ENCODE data around the gene SMAD7.
A peak's percentile ranks its signal among the peaks of the same experiment; 100 is the strongest.

The SMAD7 gene

DNA sequence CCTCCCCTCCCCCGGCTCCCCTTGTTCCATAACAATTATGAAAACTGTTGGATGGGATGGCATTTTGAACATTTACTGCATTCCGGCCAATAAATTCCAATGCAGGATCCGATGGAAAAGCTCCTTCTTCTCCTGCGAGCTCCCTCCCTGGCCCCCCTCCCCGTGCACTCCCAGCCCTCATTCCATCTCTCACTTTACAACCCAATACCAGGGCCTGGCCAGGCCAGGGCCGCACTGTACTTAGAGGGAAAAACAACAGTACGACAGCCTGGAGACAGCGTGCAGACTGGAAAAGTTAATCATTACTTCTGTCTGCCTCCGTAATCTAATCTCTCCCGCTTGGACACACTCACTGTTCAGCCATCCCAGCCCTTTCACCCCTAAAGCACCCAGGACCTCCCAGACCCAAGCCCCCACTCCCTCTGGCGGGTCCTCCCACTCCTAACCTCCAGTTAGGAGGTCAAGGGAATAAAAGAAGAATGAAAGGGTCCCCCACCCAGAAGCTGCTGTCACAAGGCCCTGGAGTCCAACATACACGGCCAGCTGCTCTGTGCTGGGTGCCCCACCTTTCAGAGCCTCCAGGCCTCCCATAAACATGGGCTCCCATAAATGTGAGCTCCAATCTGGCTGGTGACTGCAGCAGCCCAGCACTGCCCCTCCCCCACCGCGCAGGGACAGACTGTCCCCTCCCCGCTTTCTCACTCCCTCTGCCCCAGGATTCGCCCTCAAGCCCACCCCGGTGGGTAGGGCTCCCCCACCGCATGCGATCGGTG, 20.6 kb downstream of the SMAD7 start:
- no peak for DNase-seq (ENCODE audit: low spot score)

- DNase-seq (ENCODE audit: low spot score), result no peak
Measured at GRCh38 chr18:48929212-48929612, 21.6 kb downstream of the SMAD7 start.

- DNase-seq (ENCODE audit: low spot score), result no peak
Measured at GRCh38 chr18:48928787-48929186, 22.0 kb downstream of the SMAD7 start.

DNA sequence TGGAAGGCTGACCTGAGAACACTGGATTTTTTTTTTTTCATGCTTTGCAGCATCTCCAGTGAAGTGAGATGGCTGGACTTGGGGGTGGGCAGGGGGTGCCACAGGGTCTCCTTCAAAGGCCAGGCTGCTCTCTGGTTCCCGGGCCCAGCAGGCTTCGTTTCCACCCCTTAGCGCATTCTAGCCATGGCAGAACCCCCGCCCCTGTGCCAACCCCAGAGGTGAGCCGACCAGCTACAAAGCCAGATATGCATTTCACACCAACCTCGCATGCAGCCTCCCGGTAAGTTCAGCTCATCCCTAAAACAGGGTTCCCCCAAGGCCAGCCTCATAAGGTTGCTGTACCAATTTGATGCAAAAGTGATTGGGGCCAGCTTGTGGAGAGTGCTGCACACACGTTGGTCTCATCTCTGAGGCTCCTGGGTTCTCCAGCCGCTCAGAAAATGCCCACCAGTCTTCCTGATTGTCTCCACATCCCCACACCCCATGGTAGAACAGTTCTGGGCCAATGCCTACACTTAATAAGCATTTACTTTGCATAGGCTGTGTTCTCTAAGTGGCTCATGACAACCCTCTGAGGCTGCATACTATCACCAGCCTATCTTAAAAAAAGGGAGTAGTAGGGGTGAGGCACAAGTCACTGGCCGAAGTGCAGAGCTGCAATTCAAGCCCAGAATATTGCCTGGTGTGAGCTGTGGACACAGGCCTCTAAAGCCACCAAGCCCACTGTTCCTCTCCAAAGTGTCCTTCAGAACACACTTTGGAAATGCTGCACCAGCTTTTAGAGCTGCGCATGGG, 23.3 kb downstream of the SMAD7 start:
- no peak for DNase-seq (ENCODE audit: low spot score)

DNA sequence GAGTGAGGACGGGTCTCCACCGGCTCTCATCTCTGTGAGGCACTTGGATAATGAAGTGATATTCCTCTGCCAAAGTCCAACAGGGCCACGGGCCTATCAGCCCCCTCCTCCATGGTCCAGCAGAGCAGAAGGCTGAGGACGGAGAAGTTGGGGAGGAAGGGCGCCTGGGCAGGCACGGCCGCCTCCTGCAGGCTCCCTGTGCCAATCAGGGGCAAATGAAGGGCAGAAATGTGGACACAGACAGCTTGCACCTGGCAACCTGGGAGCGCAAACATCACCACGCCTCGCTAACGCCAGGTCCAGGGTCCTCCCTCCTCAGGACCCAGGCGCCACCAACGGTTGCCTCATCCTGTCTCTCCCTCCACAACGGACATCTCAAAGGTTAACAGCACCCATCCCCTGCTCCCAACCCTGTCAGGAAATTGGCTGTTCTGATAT, 24.3 kb downstream of the SMAD7 start:
- no peak for DNase-seq (ENCODE audit: low spot score)

DNA sequence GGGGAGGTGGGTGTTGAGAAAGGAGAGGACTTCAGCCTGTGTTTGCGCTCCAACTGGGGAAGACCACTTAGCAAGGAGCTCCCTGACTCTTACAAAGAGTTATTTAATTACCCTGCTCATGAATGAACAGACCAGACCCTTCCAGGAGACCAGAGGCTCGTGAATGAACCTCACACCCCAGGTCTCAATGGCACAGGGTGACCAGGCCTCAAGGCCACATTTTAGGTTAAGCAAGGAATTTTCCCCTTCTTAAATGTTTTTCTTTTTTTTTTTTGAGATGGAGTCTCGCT, 25.3 kb downstream of the SMAD7 start:
- no peak for DNase-seq (ENCODE audit: low spot score)

DNA sequence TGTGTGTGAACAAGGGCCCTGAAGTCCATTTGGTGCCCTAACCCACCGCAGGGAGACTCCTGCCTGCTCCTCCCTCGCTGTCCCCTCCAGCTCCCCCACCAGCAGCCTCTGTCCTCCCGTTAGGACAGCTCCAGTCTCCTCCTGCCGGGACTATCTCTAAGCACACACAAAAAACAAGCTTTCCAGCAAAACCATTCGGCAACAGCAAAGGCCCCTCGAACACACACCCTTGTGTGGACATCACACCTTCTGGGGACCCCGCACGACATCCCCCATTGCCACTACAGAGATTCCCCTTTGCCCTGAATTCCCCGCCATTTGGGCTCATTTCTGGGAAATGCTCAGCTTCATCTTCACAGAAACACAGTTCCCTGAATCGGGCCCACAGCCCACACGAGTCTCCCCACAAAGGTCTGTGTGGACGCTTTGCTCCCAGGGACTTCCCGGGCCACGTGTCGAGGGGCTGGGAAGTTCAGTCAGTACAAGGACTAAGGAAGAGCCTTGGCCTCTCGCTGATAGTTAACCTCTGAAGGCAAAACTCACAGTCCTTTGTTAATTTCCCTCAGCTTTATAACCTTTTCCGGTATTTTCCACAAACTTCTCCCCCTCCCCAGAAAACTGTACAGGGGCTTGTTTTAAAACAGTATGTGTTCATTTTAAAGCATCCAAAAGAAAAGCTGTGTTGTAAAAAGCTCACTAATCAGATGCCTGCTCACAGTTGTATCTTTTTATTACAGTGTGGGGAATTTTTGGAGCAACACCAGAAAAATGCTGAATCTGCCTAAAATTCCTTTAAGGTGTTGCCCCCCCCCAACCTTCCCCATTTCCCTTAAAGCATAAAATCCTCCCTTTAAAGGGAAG, 25.9 kb downstream of the SMAD7 start:
- DNase-seq (ENCODE audit: low spot score), result no peak

DNA sequence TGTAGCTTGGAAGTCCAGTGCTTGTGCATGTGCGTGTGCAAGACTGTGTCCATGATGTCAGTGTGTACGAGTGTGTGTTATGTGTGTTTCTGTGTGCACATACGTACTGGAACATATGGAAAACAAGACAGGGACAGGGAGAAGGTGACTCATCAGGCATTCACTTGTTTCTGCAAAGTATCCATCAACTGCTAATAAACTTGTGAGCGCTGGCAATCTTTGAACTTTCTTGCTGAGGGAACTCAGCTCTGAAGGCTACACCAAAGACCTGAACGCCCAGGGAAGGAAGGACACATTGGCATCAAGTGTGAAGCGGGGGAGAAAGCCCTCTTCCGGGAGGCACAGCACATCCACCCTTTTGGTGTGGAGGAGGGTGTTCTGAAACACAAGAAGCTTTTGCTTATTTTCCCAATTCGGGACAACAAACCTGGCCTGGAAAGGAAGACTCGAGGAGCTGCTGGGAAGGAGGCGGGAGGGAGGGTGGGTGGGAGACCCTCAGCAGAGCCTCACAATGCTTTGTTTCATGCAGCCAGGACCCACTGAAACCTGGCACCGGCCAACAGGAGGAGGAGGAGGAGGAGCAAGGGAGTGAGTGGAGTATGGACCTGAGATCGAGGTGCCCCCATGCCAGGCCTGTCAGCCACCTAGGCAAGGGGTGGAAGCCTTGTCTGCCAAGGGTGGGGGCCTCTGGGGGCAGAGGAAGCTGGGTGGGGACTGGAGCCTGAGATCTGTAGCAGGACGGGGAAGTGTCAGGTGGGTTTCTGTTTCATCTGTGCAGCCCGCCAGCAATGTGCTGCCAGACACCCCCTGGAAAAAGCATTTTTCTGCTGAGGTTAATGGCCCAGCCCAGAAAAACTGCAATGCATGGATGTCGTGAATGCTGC, 26.8 kb downstream of the SMAD7 start:
- no peak for DNase-seq (ENCODE audit: low spot score)

- peak; percentile 75 for DNase-seq (ENCODE audit: low spot score)
Measured at GRCh38 chr18:48922801-48923730, 27.7 kb downstream of the SMAD7 start.

DNA sequence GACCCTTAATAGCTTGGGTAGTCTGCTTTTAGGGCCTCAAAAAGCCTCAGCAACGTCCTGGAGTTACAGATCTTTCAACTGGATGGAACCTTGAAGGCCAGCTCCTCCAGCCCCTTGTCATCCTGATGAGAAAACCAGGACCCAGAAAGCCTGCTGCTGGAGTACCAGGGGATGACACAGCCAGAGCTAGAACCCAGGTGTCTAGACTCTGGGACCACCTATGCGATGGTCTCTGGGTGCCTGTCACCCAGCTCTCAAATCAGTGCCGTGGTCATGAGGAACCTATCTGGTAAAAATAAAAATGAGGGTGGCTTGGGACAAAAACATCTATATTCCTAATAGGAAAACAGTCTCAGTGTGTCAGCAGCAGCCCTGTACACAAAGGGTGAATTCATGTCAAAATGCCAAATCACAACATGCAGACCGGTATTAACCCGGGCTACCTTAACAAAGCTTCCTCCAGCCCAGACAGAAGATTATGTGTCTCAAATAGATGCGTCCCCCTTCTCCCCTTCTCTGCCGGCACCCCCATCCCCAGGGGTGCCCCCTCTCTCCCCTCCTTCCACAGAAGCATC, 28.5 kb downstream of the SMAD7 start:
- DNase-seq (ENCODE audit: low spot score), result peak; percentile 63

DNA sequence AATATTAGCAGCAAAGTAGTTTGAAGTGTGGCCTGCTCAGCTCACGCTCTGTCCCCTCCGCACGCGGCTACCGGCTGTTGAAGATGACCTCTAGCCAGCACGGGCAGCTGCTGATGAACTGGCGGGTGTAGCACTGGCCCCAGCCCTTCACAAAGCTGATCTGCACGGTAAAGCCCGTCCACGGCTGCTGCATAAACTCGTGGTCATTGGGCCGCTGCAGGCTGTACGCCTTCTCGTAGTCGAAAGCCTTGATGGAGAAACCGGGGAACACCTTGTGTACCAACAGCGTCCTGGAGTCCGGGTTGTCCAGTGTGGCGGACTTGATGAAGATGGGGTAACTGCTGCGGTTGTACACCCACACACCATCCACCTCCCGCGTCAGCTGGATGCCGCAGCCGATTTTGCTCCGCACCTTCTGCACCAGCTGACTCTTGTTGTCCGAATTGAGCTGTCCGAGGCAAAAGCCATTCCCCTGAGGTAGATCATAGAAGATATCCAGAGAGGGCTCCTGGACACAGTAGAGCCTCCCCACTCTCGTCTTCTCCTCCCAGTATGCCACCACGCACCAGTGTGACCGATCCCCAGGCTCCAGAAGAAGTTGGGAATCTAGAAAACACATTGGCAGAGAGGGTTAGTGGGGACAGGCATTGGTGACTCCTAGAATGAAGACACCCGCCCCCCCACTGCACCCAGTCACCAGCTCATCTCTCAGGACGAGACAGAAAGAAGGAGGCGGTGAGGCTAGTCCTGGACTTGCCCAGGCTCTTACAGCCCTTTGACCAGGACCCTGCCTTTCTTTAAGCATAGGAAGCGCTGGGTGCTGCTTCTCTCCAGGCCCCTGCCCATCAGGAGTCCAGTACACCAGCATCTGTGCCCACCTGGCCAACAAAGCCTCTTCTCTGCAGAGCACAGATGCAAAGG, 29.2 kb downstream of the SMAD7 start:
- peak; percentile 60 for DNase-seq (ENCODE audit: low spot score)

DNA sequence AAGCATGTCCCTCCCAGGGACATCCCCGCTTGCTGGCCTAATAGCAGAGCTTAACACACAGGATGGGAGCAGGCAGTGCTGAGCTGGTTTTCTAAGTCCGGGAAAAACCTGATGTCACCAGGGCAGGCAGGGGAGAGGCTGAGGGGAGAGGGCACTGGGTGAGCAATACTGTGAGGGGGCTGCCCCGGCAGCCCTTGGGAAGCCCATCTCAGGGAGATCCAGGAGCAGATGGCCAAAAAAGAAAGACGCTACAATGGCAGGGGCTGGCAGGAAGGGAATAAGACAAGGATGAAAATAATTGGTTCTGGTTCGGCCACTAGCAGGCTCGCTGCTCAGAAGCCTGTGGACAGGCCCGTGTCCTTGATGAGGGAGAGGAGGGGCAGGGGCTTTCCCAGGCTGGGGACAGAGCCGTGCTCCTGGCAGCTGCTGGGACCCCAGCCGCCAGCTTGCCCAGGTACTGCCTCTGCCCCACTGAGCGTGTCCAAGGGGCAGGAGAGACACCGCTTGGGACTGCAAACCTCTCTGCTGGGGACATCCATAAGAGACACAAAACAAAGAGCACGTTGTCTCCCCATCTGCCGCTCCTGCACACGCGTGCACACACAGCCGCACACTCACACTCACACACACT, 30.2 kb downstream of the SMAD7 start:
- peak; percentile 49 for DNase-seq (ENCODE audit: low spot score)

DNA sequence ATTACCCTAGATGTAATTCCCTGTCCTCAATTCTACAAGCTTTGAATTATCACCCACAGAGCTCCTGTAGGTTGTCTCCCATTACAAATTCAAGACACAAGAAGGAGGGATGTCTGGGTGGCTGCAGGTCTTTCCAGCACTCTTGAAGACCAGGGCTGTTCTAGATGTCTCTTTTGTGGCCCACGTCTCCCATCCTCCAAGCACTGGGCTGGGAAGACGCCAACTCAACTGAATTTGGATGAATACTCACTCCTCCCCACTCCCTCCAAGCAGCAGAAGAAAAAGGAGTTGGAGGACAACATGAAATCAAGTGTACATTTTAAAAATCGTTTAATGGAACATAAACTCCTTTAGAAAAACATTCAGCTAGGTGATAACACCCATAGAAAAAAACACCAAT, 31.2 kb downstream of the SMAD7 start:
- DNase-seq (ENCODE audit: low spot score), result peak; percentile 45

GRCh38 chr18:48918660-48919456, 31.9 kb downstream of the SMAD7 start:
- peak; percentile 51 for DNase-seq (ENCODE audit: low spot score)

DNA sequence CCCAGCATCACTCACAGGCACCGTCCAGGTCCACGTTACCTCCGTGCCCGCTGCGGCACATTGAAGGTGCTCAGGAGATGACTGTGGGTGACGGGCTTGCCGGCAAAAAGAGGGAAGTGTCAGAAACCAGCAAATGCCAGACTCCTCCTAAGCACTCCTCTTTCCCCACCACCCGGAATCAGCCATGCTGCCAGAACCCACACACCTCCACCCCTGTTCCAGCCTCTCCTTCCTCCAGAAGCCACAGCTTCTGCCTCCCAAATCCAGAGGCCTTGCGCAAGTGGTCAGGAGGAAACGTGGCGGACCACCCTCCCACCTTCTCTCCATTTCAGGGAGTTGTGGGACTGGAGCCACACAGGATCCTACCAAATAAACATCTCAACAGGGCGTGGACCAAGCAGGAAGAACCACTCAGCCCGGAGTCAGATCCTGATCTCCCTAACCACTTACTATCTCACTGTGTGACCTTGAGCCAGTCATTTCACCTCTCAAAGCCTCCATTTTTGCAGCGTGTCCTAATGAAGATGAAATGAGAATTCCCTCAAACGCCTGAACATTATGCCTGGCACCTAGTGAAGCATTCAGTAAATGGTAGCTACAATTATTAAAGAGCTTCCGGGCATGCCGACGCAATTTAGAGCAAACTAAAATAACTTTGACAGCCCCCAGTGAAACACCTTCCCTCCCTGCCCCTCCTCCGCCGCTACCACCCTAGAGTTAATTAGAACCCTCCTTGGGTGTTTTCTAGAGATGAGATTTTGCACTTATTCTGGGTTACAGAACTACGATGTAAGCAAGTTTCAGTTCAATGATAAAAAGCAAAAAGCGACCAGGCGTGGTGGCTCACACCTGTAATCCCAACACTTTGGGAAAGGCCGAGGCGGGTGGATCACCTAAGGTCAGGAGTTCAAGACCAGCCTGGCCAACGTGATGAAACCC, 32.9 kb downstream of the SMAD7 start:
- DNase-seq (ENCODE audit: low spot score), result peak; percentile 52

- DNase-seq (ENCODE audit: low spot score), result peak; percentile 53
Measured at GRCh38 chr18:48915626-48916425, 34.9 kb downstream of the SMAD7 start.
